Measurements from ENCODE around the gene STX8.

DNA sequence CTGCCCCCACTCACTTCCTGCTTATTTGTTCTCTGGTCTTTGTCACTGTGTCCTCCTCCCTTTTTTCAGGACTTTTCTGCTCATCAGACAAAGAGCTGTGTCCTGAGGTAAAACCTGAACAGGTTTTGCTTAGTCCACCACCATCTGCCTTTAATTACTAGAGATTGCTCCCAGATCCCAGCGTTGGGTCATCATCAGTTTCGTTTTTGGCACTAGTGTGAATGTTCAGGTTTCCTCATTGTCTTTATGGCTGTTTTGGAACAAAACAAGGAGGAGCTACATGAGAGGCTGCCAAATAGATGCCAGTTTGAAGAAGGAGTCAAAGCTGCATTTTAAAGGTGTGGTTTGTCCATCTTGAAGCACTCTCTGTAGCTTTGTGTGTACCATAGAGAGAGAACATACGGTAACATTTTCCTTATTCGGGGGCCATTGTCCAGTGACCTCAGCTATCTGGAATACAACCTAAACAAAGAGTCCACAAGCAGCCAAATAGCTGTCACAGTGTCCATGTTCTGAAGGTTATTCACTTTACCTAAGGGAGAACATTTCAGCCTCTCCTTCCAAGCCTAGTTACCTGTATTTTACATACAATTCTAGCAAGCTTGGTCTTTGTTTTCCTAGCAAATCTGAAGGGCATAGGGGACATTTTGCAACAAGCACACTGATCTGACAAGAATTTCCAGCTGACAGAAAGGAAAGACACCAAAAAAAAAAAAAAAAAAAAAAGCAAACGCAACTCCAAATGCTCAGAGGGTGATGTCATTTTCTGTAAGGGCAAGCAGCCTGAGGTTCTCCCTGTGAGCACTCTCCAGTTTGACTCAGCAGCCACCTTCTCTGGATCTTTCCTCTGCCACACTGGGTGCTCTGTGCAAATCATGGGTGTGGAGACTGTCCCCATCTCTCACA, 358.2 kb downstream of the STX8 start:
- TF ChIP-seq CTCF (IDR thresholded peaks at IDR 0.05), result no peak
- no peak for TF ChIP-seq YY1 (IDR thresholded peaks at IDR 0.05; ENCODE audit: low read depth)
- TF ChIP-seq ELF1 (IDR thresholded peaks at IDR 0.05), result no peak
- no peak for TF ChIP-seq POLR2AphosphoS5 (IDR thresholded peaks at IDR 0.05; ENCODE audit: low read depth, low read length)
- no peak for TF ChIP-seq TEAD4 (IDR thresholded peaks at IDR 0.05; ENCODE audit: borderline replicate concordance, insufficient read depth)
- TF ChIP-seq NFIC (IDR thresholded peaks at IDR 0.05; ENCODE audit: borderline replicate concordance), result no peak
- no peak for TF ChIP-seq RFX5 (IDR thresholded peaks at IDR 0.05; ENCODE audit: low read length)
- TF ChIP-seq, protein P1, sequence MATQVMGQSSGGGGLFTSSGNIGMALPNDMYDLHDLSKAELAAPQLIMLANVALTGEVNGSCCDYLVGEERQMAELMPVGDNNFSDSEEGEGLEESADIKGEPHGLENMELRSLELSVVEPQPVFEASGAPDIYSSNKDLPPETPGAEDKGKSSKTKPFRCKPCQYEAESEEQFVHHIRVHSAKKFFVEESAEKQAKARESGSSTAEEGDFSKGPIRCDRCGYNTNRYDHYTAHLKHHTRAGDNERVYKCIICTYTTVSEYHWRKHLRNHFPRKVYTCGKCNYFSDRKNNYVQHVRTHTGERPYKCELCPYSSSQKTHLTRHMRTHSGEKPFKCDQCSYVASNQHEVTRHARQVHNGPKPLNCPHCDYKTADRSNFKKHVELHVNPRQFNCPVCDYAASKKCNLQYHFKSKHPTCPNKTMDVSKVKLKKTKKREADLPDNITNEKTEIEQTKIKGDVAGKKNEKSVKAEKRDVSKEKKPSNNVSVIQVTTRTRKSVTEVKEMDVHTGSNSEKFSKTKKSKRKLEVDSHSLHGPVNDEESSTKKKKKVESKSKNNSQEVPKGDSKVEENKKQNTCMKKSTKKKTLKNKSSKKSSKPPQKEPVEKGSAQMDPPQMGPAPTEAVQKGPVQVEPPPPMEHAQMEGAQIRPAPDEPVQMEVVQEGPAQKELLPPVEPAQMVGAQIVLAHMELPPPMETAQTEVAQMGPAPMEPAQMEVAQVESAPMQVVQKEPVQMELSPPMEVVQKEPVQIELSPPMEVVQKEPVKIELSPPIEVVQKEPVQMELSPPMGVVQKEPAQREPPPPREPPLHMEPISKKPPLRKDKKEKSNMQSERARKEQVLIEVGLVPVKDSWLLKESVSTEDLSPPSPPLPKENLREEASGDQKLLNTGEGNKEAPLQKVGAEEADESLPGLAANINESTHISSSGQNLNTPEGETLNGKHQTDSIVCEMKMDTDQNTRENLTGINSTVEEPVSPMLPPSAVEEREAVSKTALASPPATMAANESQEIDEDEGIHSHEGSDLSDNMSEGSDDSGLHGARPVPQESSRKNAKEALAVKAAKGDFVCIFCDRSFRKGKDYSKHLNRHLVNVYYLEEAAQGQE (IDR thresholded peaks at IDR 0.05; ENCODE audit: low read depth, low read length), result no peak

Measured in SK-N-SH (cell line).